Smooth muscle cell of the brain vasculature (primary cell): ENCODE results near the gene MYO7B.
"Not testable (repeated sequence)": the region's sequence is repeated elsewhere in the genome, so short reads cannot be mapped to it uniquely, and the experiment has no call there.

Source experiments
- DNase-seq: peaks from one replicate; pipeline ENCODE4 v3.0.0-alpha.2; 2012; ENCODE audit warnings: low read depth, low spot score

MYO7B gene

DNA sequence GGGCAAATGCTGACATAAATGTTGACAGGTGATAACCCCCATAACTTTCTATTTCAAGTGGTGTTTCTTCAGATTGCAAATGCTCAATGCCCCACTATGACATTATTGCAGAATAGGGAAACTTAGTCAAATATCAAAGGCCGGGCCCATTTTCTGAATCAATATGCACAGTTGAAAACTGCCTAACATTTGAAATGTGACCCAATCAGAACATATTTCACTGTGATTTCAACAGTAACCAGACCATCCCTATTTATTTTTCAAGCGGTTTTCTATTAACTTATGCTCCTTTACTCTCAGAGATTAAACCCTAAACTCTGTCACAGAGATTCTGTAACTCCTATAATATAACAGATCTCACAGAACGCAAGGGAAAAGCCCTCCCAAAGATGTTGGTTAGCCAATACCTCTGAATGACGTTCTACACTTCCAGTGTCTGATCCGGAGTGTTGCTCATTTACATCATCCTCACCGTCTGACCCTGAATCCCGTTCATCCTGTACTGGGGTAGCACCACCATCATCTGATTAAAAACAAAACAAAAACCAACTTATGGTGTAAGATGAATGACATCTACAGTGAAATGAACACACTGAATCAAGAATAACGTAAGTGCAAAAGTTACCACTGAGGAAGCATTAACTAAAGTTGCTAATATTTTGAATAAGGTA is 12.1 kb upstream of the MYO7B start:
- no peak for DNase-seq

DNA sequence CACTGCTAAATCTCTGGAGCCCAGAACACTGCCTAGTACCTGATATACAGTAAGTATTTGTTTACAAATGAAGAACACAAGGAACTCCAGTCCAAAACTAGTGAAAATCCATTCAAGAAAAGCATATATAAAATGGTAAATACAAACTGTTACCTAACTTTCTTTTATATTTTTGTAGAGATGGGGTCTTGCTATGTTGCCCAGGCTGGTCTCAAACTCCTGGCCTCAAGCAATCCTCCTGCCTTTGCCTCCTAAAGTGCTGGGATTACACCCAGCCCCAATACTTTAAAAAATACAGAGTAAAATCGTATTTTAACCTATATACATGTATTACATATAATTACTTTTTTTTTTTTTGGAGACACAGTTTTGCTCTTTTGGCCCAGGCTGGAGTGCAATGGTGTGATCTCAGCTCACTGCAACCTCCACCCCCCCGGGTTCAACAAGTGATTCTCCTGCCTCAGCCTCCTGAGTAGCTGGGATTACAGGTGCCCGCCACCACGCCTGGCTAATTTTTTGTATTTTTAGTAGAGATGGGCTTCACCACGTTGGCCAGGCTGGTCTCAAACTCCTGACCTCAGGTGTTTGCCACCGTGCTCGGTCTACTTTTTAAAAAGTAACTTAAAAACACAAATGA is 11.2 kb upstream of the MYO7B start:
- DNase-seq, result not testable (repeated sequence)

DNA sequence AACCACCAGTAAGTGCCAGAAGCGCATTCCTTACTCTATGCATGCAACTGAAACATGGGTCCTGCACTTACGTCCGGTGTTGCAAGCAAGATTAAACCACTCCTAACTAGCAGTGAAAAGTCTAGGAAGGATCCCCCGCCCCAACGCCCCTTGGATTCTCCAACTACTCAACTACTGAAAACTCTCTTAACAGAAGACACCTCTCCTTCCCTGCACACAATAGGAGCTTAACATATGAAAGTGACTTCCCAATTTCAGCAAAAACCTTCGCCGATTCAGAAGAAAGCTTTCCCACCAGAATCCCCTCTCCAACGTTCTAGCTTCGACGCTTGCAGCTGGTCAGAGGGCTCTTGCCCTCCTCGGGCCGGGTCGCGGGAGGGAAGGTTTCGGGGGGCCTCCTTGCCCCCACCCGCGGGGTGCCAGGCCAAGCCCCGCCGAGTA is 9.8 kb upstream of the MYO7B start:
- no peak for DNase-seq

DNA sequence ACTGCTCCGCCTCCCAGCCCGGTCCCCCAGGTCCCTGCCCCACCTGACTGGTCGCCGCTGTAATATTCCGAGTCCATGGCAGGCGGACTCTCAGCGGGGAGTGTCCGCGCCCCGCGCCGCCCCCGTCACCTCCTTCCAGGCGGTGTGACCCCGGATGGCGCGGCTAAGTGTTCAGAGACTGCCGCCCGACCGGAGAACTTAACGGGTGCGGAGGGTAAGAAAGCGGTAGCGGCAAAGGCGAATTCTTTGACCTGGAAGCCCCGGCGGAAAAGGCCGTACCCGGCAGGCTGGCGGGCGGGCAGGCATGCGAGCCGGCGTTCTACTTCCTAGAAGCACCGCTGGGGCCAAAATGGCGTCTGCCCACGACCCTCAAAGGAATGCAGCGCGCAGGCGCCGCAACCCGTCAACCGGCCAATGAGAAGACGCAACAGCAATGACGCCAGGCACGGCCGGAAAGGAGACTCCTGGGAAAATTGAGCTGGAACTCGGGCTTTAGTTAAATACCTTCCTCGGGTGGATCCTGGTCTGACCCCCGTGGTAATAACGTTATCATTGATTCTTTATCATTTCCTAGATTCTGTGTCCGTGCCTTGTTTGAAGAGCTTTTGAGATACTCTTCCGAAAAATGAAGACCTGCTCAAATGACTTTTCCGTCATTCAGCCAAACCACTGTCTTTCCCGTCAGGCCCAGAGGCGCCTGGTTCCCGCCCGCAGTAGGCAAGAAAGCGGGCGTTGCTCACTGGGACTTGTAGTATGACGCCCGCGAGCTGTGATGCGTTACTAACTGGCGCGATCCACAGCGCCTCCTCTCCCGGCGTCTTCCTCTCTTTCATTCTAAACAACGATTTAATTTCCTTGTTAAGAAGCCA is 9.1 kb upstream of the MYO7B start, which contains the start of gene IWS1:
IWS1 (minus strand) TSS at position 358 of the 869 bp plus-strand sequence; CDS start at position 77, 281 bp downstream.
- peak; percentile 96 for DNase-seq

DNA sequence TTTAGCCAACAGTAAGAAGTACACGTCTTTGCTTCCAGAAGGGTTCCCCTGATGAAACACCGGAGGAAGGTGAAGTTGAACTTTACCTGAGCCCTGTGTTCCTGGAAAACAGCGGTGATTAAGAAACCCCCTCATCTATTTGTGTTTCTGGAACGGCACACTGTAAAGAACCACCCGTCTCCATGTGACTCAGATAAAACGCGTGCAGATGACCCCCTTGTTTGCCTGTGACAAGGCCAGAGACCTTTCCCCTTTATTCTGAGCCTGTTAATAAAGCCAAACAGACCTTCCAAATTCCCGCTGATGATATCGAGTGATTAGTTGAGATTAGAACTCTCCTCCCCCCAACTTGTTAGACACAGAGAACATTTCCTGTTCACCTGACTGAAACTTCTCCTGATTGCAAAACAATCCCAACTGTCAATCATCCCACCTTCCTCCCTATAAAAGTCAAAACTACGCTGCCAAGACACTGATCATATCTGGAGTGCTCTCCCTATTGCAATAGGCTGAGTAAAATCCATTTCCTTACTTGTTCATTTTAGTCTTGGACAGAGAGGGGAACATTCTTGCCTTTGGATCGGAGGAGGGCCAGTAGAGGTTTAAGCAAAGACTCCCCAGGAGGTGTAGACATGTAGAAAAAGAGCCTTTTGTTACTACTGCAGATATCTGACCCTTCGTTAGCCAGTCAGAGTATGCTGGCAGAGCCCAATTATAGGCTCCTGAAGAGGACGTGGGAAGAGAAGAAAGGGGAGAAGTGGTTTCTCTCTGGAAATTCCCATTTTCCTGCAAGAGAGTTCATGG is 8.3 kb upstream of the MYO7B start:
- no peak for DNase-seq

DNA sequence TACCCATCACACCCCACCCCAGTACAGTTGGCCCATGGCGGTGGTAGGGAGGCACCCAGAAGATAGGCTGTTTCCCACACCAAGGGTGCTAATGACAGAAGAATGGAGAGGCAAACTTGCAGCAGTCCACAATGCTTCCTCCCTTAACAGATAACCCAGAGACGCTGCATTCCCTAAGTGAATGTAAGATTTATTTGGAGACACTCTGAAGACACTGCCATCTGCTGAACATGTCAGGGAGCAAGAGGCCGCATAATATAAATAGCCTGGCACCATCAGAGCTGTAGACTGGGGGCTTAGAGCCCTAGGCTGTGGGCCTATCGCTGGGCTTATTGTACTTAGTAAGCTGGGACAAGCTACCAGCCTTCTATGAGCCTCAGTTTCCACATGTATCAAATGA is 7.0 kb upstream of the MYO7B start:
- no peak for DNase-seq

DNA sequence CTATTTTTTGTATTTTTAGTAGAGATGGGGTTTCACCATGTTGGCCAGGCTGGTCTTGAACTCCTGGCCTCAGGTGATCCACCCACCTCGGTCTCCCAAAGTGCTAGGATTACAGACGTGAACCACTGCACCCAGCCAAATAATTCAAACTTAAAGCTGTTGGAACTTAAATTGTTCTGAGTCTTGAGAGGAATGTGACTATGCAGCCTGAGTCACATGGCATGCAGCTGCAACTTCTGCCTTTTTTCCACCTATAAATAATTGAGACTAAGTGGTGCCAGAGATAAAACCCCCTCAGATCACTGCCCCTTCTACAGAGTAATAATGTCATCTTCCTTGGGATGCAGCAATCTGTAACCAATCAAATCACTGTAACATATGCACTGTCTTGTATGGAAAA is 6.1 kb upstream of the MYO7B start:
- DNase-seq, result not testable (repeated sequence)

DNA sequence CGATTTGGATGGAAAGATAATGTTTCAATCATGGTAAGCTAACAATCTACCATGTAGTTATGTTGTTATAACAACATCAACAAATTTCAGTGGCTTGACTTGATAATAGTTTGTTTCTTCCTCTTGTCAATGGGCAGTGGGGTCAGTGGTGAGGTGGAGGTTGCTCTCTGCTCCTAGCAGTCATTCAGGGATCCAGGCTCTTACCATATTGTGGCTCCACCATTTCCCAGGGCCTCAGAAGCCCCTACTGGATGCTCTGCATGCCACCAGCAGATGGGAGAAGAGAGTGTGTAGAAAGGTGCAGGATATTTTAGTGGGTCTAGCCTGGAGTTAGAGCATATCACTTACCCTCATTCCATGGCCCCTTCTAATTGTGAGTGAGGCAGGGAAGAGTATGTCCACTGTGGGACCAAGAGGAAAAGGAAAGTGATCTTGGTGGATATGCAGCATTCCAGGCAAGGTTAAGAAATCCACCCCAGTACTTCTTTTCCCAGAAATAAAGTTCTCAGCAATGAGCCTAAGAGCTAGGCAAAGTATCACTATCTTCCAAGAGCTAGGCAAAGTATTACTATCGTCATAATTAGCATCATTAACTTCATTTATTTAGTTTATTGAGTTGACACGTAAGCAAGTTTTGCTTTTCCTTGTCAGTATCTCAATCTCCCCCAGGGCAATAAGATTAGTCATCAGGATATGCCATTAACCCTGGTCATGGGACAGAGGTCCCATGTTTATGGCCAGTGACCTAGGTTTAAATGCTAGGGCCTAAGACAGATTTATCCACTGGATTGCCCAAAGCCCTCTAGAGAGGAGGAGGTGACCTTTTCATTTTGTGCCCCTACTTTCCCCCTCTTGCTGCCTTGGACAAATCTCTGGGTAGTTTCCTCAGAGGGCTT is 5.0 kb upstream of the MYO7B start:
- no peak for DNase-seq

DNA sequence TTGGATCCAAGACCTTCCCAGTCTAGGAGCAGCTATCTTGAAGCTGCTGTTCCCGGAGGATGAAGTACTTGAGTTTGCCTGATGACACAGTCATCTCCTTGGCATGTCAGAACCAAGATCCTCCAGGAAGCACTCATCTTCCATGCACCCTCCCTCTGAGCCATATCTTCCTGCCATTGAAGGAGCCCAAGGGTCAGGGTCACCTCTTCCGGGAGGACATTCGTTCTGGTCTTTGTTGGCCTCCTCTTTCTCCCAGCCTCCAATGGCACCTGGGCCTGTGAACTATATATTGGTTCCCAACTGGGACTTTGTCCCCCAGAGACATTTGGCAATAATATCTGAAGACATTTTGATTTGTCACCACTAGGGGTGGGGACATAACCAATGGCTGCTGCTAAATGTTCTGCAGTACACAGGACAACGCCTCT is 4.2 kb upstream of the MYO7B start:
- DNase-seq, result no peak

DNA sequence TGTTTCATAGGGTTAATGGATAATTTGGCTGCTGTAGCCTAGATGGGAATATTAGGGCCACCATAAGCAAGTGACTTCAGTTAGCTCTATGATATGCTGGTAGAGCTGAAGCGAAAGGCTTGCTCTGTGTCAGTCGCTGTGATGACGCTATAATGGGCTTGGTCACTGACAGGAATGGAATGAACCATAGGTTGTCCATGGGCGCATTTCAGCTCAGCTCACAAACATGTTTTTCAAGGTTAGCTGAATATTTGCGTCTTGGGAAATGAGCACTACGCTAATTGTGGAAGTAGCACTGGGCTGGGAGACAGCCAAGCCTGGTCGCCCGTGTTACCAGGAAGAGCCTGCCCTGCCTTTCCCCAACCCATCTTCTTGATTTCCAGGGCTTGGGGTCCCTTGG is 3.2 kb upstream of the MYO7B start:
- no peak for DNase-seq

DNA sequence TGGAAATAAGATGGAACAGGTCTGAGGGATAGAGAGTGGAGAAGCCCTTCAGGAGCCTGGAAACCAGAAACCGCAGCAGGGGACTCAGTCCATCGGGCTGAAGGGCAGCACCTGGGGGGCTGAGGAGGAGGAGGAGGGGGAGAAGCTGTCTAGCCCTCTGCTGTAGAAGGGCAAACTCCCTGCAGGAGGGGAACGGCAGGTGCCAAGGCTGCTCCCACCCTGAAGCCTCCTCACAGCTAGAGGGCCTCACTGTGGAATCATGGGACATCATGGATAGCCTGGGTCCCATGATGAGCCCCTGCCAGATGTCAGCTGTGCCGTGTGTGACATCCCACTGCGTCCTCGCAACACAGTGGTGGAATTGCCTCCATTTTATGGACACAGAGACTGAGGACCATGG is 435 bp downstream of the MYO7B start:
- DNase-seq, result no peak

DNA sequence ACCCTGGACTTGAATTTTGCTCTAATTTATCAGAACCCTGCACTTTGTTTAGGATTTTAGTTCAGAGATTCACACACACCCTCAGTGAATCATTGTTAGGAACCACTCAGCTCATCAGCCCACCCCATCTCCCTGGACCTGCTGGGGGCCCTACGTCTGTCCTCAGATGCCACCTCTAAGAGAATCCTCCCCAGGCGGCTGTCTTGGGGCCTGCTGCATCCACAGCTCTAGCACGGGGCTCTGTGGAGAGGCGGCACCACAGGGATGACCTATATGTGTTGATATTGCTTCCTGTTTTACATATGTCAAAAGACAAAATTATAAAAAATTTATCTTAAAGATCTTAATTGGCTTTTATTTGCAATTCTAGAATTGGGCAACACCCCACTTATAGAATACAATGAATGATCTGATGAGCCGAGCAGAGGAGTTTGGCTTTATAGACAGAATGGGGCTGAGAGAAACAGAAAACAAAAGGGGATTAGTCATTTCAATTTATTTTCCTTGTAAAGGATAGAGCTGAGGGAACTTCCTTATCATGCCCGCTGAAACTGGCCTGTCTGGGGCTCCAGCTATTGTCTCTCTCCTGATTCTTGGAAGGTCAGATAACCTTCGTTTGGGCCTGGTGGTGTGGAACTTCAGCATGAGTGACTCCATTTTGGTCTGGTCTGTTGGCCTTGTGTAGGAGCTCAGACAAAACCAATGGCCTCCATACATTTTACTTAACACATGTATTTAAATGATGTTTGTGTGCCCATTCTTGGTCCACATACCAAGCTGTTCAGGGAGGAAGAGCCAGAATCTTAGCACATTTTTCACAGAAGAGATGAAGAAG is 1.4 kb downstream of the MYO7B start:
- DNase-seq, result no peak

DNA sequence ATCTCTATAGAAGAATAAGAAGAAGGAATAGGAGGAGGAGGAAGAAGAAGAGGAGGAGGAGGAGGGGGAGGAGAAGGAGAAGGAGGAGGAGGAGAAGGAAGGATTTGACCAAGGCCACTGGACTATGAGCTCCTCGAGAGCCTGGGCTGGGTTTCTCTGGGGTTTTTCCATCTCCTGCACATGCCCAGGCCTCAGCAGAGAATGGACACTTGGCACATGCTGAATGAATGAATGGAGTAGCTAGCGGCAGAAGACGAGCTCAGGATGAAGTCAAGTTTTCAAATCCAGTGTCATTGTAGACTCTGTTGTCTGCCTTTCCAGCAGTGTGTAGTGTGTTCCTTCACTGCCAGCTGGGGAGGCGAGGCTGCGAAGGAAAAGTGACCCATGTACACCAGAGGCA is 2.2 kb downstream of the MYO7B start:
- DNase-seq, result no peak

DNA sequence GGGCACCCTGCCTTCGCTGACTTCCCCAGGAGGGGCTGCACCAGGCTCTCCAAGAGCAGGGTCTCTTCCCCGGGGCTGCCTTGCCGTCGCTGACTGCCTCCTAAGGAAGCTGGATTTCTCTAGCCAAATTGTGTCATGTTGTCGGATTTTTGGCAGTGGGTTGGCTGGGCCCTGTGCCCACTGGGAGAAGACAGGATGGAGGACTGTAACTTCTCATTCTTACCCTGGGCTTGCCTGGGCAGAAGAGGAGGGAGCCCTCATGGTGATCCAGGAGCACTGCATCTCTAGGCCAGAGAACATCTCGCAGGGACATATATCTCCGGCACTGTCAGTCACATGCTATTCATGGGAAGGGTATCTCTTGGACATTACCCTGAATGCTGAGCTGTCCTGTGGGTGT is 6.3 kb downstream of the MYO7B start:
- DNase-seq, result no peak

DNA sequence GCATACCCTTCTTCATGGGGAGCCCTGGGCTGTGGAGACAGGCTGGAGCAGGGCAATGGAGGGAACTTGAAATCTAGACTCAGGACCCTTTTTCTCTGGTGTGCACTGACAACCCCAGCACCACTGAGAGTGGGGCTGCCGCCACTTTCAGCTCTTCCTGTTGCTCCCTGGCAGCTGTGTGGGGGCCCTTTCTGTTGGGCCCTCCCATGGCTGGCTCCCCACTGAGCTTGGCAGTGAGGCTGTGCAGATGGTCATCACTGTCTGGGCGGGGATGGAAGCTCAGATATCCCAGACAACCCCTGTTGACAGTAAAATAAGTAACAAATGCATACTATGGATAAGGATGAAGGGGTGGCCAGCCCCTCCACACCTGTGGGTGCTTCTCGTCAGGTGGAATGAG is 6.7 kb downstream of the MYO7B start:
- no peak for DNase-seq

DNA sequence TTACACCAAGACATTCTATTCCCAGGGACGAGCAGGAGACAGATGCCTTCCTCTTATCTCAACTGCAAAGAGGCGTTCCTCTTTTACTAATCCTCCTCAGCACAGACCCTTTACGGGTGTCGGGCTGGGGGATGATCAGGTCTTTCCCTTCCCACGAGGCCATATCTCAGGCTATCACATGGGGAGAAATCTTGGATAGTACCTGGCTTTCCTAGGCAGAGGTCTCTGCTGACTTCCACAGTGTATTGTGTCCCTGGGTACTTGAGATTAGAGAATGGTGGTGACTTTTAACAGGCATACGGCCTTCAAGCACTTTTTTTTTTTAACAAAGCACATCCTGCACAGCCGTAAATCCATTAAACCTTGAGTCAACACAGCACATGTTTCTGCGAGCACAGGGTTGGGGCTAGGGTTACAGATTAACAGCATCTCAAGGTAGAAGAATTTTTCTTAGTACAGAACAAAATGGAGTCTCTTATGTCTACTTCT is 7.6 kb downstream of the MYO7B start:
- not testable (repeated sequence) for DNase-seq

DNA sequence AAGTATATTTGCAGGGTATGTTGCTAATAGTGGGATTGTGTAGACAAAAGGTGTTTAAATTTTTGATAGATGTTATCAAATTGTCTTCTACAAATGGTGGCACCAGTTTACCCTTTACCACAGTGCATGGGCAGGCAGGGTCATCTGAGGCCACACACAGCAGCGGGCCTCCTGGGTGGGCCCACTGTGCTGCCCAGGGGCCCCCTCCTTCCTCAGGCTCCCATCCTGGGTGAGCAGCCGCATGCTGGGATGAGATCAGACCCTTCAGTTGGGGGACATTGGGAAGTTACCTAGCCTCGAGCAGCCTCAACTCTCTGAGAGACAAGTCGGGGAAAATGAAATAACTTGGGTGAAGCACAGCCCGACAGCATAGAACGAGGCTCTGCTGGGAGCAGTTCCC is 9.7 kb downstream of the MYO7B start:
- DNase-seq, result no peak

DNA sequence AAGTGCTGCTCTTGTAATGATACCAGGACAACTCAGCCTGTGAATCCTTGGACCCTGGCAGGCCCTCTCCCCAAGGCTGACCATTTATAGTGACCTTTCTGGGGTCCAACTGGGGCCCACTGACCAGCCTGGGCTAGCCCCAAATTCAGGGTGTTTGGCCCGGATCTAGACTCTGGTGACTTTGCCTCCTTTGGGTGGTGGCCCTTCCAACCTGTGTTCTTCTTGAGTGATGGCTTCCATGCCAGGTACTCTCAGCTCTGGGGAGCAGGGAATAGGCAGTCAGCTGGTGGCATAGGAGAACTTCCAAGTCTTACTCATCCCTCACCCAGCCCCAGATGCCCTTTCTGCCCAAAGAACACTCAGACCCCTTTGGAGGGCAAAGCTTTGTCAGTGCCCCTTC is 10.3 kb downstream of the MYO7B start:
- no peak for DNase-seq

DNA sequence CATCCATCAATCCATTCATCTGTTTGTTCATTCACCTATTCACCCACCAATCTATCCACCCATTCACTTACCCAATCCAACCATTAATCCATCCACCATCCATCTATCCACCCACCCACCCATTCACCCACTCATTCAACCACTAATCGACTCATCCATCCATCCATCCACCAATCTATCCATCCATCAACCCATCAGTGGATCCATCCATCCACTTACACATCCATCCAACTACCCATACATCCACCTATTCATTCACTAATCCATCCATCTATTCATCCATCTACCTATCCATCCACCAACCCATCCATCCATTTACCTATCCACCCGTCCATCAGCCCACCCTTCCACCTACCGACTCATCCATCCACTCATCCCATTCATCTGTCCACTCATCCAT is 11.3 kb downstream of the MYO7B start:
- DNase-seq, result no peak
